HG03571 (cell line): Measurements from ENCODE around the gene BACH1.
"Not testable (repeated sequence)": the region's sequence is repeated elsewhere in the genome, so short reads cannot be mapped to it uniquely, and the experiment has no call there.

Experiments used
- ATAC-seq: cut with Tn5 transposase; IDR thresholded peaks from one replicate; pipeline ENCODE4 v1.9.1; 2021; ENCODE audit not compliant: unreplicated experiment

BACH1 gene

GRCh38 chr21:29342363-29342957 lies 43.7 kb downstream of the BACH1 start:
- ATAC-seq = no peak

GRCh38 chr21:29343519-29343918 lies 44.8 kb downstream of the BACH1 start:
- ATAC-seq = no peak

GRCh38 chr21:29346281-29346680 lies 47.6 kb downstream of the BACH1 start:
- ATAC-seq = no peak

- no peak for ATAC-seq
Measured at GRCh38 chr21:29346771-29347170, 48.0 kb downstream of the BACH1 start.

- ATAC-seq = no peak
Measured at GRCh38 chr21:29347274-29347681, 48.6 kb downstream of the BACH1 start.

GRCh38 chr21:29349702-29350101 lies 51.0 kb downstream of the BACH1 start:
- no peak for ATAC-seq

GRCh38 chr21:29350246-29350779 lies 51.6 kb downstream of the BACH1 start:
- ATAC-seq = no peak

- ATAC-seq = no peak
Measured at GRCh38 chr21:29351691-29352090, 53.0 kb downstream of the BACH1 start.

GRCh38 chr21:29355043-29355710 lies 56.5 kb downstream of the BACH1 start:
- ATAC-seq = not testable (repeated sequence)

- not testable (repeated sequence) for ATAC-seq
Measured at GRCh38 chr21:29356291-29356690, 57.6 kb downstream of the BACH1 start.

GRCh38 chr21:29356810-29357209 lies 58.1 kb downstream of the BACH1 start:
- not testable (repeated sequence) for ATAC-seq

- ATAC-seq = no peak
Measured at GRCh38 chr21:29359718-29360117, 61.0 kb downstream of the BACH1 start.

GRCh38 chr21:29360799-29361765 lies 62.4 kb downstream of the BACH1 start:
- ATAC-seq = no peak

- no peak for ATAC-seq
Measured at GRCh38 chr21:29362758-29363157, 64.0 kb downstream of the BACH1 start.

- no peak for ATAC-seq
Measured at GRCh38 chr21:29365661-29366265, 67.0 kb downstream of the BACH1 start.

- ATAC-seq = no peak
Measured at GRCh38 chr21:29366532-29366931, 67.8 kb downstream of the BACH1 start.

- ATAC-seq = no peak
Measured at GRCh38 chr21:29367335-29367734, 68.6 kb downstream of the BACH1 start.

GRCh38 chr21:29368906-29369305 lies 70.2 kb downstream of the BACH1 start:
- ATAC-seq = no peak

GRCh38 chr21:29371464-29371863 lies 72.7 kb downstream of the BACH1 start:
- ATAC-seq = no peak

- ATAC-seq = peak; percentile 66
Measured at GRCh38 chr21:29372063-29372802, 73.5 kb downstream of the BACH1 start.
